Suprapubic skin (tissue), 4 donors: Measurements from ENCODE around the gene SMIM8.

Experiments
- EP300 ChIP-seq: sonication (generic); formaldehyde crosslinking; IDR thresholded peaks from one replicate; pipeline ENCODE4 v1.6.1; 2017; ENCODE audit warnings: antibody characterized with exemption
- POLR2A ChIP-seq, 2 donors: fragments of 450-650 bp; IDR thresholded peaks; one replicate each; pipeline ENCODE4 v1.6.1; 2017; ENCODE audit warnings: antibody characterized with exemption in 2 of 2, mild to moderate bottlenecking in 2 of 2, moderate library complexity in 2 of 2
- POLR2AphosphoS5 ChIP-seq, 3 donors: sonication (generic); formaldehyde crosslinking; IDR thresholded peaks; one replicate each; pipeline ENCODE4 v1.6.1; 2017; ENCODE audit warnings: antibody characterized with exemption in 3 of 3
- TF ChIP-seq, protein P1 (sequence below), 2 donors: fragments of 200-600 bp in 1 of 2; fragments of 450-650 bp in 1 of 2; sonication (generic) in 1 of 2; IDR thresholded peaks; one replicate each; pipeline ENCODE4 v1.5.1; 2016 to 2019; ENCODE audit warnings: antibody characterized with exemption in 2 of 2, mild to moderate bottlenecking in 1 of 2, moderate library complexity in 1 of 2

DNA sequence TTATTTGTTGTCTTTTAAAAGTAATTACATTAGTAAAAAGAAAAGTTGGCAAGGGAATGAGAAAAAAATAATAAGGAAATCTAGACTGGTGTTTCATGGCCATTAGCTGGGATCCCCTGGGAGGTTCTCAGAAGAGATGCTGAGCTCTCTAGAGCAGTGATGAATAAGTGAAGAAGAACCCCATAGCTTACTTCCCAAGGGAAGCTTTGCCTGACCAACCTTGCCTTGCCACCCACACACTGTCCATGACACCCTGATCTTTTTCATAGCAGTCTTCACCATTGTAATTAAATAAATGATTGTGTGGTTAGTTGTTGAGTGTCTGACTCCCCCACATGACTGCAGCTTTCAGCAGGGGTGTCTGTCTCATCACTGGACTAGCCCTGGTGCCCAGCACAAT lies 28.1 kb downstream of the SMIM8 start:
- TF ChIP-seq, protein P1, sequence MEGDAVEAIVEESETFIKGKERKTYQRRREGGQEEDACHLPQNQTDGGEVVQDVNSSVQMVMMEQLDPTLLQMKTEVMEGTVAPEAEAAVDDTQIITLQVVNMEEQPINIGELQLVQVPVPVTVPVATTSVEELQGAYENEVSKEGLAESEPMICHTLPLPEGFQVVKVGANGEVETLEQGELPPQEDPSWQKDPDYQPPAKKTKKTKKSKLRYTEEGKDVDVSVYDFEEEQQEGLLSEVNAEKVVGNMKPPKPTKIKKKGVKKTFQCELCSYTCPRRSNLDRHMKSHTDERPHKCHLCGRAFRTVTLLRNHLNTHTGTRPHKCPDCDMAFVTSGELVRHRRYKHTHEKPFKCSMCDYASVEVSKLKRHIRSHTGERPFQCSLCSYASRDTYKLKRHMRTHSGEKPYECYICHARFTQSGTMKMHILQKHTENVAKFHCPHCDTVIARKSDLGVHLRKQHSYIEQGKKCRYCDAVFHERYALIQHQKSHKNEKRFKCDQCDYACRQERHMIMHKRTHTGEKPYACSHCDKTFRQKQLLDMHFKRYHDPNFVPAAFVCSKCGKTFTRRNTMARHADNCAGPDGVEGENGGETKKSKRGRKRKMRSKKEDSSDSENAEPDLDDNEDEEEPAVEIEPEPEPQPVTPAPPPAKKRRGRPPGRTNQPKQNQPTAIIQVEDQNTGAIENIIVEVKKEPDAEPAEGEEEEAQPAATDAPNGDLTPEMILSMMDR (IDR thresholded peaks at IDR 0.05): no peak
- TF ChIP-seq POLR2A (IDR thresholded peaks at IDR 0.05): no peak
- no peak for TF ChIP-seq POLR2AphosphoS5 (IDR thresholded peaks at IDR 0.05)
- no peak for TF ChIP-seq EP300
